ENCODE measurements around the gene CERS2.

Gene CERS2

GRCh38 chr1:150997949-150998348 lies 23.3 kb upstream of the CERS2 start:
- no peak for DNase-seq (ENCODE audit: low spot score)

DNA sequence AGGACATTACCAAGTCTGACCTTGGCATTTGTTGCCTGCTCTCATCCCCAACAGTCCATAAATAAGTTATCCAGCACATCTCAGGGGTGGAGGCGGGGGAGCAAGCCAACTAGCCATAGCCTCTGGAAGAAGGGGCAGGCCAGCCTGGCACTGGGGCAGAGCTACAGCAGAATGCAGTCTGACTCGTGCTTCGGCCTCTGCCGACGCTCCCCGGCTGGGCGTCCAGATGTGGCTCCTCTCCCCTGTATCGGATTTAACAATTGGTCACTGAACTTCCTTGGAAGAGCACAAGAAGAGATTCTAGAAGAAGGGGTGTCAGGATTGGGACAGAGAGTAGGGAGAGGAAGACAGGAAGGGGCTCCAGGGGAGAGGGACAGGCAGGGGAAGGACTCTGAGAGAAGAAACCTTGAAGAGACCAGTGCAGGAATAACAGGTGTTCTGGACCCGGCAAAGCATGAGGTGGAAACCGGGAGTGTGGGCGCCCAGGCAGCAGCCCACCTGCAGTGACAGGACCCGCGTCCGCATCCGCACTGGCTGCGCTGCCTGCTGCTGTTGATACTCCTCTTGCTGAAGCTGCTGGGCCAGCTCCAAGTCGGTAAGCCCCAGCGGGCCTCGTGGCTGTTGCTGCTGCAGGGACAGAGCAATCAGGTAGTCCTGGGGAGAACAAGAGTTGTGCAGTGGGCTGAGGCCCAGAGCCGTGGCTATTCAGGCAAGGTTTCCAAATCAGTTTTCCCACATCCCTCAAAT lies 22.7 kb upstream of the CERS2 start:
- no peak for DNase-seq (ENCODE audit: low spot score)

GRCh38 chr1:150995896-150996295 lies 21.3 kb upstream of the CERS2 start:
- DNase-seq (ENCODE audit: low spot score): no peak

GRCh38 chr1:150995460-150995859 lies 20.8 kb upstream of the CERS2 start:
- DNase-seq (ENCODE audit: low spot score): no peak

- no peak for DNase-seq (ENCODE audit: low spot score)
Observed at GRCh38 chr1:150994248-150994647, 19.6 kb upstream of the CERS2 start.

DNA sequence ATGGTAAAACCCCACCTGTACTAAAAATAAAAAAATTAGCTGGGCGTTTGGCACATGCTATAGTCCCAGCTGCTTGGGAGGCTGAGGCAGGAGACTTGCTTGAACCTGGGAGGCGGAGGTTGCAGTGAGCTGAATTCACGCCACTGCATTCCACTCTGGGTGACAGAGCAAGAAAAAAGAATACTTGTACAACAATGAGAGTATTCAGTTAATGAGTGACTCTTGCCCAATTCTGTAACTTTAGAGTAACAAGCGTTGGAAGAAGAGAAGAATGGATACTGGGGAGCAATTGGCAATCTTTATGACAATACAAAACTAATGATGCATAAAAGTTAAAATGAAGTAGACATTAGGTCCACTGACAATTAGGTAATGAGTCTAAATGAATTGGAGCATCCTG lies 18.0 kb upstream of the CERS2 start:
- no peak for DNase-seq (ENCODE audit: low spot score)

DNA sequence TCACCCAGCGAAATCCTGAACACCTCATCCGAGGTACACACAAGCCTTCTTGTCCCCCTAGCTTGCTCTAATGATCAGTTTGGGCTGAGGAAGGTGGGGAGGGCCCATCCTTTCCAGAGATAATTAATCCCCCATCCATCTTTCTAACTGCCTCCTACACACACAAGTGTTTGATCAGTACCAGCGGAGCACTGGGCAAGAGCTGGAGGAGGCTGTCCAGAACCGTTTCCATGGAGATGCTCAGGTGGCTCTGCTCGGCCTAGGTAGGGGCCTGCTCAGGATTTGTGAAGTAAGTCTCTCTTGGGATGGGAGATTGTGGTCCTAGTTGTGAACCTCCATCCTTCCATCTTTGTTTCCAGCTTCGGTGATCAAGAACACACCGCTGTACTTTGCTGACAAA lies 13.3 kb upstream of the CERS2 start:
- DNase-seq (ENCODE audit: low spot score): no peak

DNA sequence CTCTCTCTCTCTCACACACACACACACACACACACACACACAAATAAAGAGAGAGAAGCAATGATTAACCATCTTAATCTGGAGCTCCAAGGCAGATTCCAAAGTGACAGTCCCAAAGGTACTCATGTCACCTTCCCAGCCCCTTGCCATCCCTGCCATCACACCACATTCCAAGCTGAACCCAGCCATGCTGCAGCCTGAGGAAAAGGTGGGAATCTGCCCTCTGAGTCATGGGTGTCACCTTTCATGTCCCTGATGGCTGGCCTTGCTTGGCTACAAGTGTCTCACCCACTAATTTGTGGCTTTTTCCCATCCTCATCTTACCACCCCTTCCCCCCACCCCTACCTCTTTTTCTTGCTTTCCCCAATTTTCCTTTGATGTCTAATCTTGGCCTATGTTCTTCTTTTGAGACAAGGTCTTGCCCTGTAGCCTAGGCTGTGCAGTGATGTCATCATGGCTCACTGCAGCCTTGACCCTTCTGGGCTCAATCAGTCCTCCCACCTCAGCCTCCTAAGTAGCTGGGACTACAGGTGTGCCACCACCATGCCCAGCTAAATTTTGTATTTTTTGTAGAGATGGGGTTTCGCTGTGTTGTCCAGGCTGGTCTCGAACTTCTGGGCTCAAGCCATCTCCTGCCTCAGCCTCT lies 10.7 kb upstream of the CERS2 start:
- DNase-seq (ENCODE audit: low spot score): no peak

GRCh38 chr1:150981805-150982712 lies 7.4 kb upstream of the CERS2 start, which contains the start of gene ANXA9:
ANXA9 (plus strand) TSS chr1:150982292; CDS start chr1:150983106, 814 bp downstream.
- no peak for DNase-seq (ENCODE audit: low spot score)

DNA sequence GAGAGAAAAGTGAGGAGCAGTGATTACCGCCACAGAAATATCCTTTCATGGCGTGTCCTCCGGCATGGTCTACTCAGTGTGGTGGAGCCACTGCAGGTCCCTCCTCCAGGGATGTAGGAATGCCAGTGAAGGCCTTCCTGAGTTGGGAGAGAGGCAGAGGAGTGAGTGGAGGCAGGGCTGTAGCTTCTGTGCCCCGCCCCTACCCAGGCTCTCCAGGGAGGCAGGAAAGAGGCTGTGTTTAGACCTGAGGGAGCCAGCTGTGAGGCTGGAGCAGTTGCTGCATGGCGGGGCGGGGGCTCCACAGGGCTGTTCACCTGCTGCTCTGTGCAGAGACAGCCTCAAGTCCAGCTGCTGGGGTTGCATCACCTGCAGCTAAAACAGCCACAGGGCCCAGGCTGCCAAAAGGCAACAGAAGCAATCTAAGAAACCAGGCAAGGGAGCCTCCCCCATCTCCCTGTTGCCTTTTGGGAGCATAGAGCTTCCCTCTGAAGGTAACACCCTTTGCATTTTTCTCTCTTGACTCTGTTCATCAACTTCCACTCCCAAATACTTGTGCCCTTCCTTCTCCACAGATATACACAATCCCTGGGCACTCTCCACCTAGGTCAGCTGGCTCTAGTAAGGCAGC lies 6.7 kb upstream of the CERS2 start:
- DNase-seq (ENCODE audit: low spot score): no peak

DNA sequence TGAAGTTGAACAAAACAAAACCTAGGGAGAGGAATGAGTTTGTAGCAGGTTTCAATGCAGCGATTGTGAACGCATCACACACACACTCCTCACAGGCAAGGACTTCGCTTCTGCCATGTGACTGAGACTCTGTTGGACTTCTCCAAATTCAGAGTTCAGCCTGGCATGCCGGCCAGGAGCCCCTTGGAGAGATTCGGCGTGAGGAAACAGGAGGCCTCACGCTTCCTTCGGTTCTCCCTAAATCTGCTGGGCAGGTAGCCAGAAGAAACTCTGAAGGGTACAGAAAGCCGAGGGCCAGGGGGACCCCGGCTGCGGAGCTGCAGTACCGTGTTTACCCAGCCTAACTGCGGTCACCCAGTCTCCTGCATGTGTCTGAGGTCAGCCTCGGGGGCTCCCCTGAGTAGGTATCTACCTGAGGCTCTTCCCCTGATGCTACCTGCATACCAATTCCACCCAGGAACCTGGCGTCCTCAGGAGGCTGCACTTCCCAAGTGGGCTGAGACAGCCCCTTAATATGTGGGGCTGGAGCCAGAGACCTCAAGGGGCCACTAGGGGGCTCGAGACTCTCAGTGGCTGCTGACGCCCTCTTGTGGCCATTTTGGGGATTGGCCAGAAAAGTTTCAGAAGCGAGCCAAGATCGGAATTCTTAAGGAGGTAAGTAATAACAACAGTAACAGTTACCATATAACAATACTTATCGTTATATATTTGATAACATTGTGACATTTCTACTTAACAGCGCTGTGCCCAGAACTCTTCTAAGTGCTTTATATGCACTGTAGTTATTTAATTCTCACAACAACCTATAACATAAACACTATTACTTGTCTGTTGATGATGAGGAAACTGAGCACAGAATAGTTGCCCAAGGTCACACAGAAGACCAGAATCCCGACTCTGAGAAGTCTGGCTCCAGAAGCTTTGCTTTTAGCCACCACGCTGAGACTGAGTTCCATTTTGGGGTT lies 4.7 kb upstream of the CERS2 start:
- DNase-seq (ENCODE audit: low spot score): peak; percentile 87

GRCh38 chr1:150976879-150977694 lies 2.5 kb upstream of the CERS2 start:
- DNase-seq (ENCODE audit: low spot score): peak; percentile 76

- no peak for DNase-seq (ENCODE audit: low spot score)
Observed at GRCh38 chr1:150976401-150976821, 1.8 kb upstream of the CERS2 start.

DNA sequence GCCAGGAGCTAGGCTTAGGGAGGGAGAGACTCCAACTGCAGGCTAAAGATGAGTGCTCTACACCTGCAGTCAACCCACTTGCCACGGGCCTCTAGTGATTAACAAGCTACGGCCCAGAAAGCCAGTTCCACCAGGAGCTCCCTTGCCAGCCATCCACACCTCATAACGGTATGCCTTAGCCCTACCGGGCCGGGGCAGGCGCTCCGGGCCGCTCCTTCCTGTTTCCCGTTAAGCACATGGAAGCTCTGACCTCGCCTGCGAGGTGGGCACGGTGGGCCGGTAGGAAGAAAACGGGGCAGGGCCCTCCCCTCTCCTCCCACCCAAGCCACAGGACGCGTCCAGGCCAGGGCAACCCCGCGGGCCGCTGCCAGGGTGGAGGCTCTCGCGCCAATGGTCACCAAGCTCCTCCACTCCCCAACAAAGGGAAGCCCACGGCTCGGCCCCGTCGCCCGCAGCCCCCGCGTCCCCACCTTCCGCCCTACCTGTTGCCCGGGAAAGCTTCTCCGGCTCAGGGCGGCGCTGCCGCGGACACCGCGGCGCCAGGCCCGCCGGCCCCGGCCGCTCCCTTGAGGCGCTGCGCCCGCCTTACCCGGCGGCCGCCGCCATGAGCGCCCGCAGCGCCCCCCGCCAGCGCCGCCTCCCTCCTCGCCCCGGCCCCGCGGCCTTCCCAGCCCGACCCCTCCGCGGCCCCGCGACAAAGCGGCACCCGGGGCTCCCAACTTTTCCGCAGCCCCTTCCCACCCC lies 627 bp downstream of the CERS2 start:
- DNase-seq (ENCODE audit: low spot score): no peak

GRCh38 chr1:150973258-150973835 lies 1.3 kb downstream of the CERS2 start:
- no peak for DNase-seq (ENCODE audit: low spot score)

DNA sequence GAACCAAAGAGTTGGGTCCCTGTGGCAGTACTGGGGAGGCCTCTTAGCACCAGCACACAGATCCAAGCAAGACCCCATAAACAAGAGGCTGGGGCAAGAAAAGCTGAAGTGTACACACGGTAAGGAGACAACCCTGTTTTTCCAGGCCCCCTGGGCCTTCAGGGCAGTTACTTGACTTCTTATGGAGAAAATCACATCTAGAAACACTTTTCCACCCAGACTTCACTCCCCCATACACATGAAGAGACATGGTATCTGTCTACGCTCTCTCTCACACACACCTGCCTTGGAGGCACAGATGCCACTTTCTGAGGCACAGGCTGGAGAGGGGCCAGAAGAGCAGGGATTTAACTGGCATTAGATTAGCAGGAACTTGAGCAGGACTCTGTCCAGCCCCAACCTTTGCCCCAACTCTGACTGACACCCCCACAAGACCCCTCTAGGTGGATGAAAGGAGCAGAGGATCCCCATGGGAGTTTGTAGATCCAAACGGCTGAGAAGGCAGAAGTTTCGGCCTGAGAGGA lies 2.2 kb downstream of the CERS2 start:
- no peak for DNase-seq (ENCODE audit: low spot score)

DNA sequence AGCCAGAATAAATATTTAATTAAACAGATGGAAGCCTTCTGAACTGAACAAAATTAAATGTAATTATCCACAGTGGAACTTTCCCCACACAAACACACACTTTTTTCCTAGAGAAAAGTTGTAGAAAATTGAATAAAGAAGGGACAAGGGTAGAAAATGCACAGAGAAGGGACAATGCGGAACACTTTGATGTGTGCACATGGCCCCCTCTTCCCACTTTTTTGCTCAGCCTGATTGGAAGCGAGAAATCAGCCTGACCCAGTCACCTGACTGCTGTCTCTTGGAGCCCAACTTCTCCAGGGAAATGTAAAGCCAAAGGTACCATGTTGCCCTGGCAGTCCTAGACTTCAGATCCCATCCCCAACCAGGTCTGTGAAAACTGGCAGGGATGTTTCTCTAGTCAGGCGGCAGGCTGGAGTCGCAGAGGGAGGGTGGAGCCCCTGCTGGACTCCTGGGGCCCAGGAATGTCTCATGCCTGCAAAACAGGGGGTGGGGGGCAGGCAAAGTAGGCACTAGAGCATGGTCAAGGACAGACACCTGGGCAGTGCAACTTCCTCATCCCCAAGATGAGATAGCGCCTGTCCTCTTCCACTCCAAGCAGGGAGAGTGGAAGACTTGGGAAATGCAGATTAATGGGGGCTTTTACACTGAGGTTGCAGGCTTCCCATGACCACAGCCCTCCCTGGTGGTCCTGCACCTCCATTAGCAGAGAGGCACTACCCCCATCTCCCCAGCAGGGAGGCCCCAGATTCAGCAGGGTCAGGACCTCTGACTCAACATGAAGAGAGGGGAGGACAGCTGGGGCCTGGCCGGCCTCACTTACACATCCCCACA lies 2.8 kb downstream of the CERS2 start:
- no peak for DNase-seq (ENCODE audit: low spot score)
